Panc1 (cell line): ENCODE results near the gene PDE10A. TPM values are rescaled to one million over a fixed set of nuclear protein-coding genes. Genes with fewer than 3 reads are reported as not detected.

Experiments
- ATAC-seq: fragments of 200-7000 bp; cut with Tn5 transposase; 2 replicates; pipeline ENCODE4 v1.9.1; 2020; ENCODE audit warnings: mild to moderate bottlenecking, moderate library complexity
- BruUV-seq: library from RNA; stranded (reverse); fragments of 400-500 nt; replicated peaks from 2 replicates; lab custom pipeline; 2021; lab: Mats Ljungman, UMichigan
- CTCF ChIA-PET: fragments of 300-600 bp; sonication (Branson Sonifier 250); formaldehyde crosslinking; loops from one replicate; lab custom pipeline; 2022; ENCODE audit warnings: antibody characterized with exemption; lab: Charles Lee
- POLR2A ChIA-PET: fragments of 300-600 bp; sonication (Branson Sonifier 250); formaldehyde crosslinking; loops from one replicate; lab custom pipeline; 2022; ENCODE audit warnings: antibody characterized with exemption; lab: Charles Lee
- DNase-seq: peaks from one replicate; pipeline ENCODE4 v3.0.0-alpha.2; 2010; ENCODE audit warnings: low read depth, low spot score
- H3K27ac ChIP-seq: 2 replicates; pipeline ENCODE4 v1.5.1; 2011; ENCODE audit warnings: mild to moderate bottlenecking, low read length, inconsistent platforms
- H3K27me3 ChIP-seq: fragments of 200-500 bp; sonication (Bioruptor generic); 2 replicates; pipeline ENCODE4 v1.6.0; 2014; ENCODE audit warnings: low read length, inconsistent platforms; ENCODE audit not compliant: control insufficient read depth, insufficient read depth
- H3K36me3 ChIP-seq: fragments of 200-500 bp; sonication (Bioruptor generic); 2 replicates; pipeline ENCODE4 v1.5.1; 2014; ENCODE audit warnings: inconsistent platforms, mild to moderate bottlenecking, low read length, moderate library complexity; ENCODE audit not compliant: control insufficient read depth, insufficient read depth
- H3K4me1 ChIP-seq: 2 replicates; pipeline ENCODE4 v1.5.1; 2011; ENCODE audit warnings: inconsistent platforms, mild to moderate bottlenecking, low read length, moderate library complexity; ENCODE audit not compliant: control insufficient read depth, insufficient read depth
- H3K4me3 ChIP-seq, 2 experiments: 2 replicates each; pipeline ENCODE4 v1.5.1; 2011 to 2012; ENCODE audit warnings: low read depth in 2 of 2, low read length in 2 of 2, mild to moderate bottlenecking in 2 of 2, inconsistent platforms in 1 of 2, moderate library complexity in 1 of 2
- H3K9me3 ChIP-seq: fragments of 200-500 bp; sonication (Bioruptor generic); 2 replicates; pipeline ENCODE4 v1.5.1; 2014; ENCODE audit warnings: low read depth, mild to moderate bottlenecking, inconsistent platforms, low read length, moderate library complexity; ENCODE audit not compliant: control insufficient read depth, insufficient read depth
- CTCF ChIP-seq: fragments of 450-650 bp; IDR thresholded peaks from 2 replicates; pipeline ENCODE4 v1.5.1; 2017; ENCODE audit warnings: mild to moderate bottlenecking
- POLR2AphosphoS5 ChIP-seq: IDR thresholded peaks from 2 replicates; pipeline ENCODE4 v1.6.1; 2012; ENCODE audit warnings: mild to moderate bottlenecking, low read depth, low read length, moderate library complexity
- REST ChIP-seq, 2 experiments: IDR thresholded peaks; 2 replicates each; pipeline ENCODE4 v1.6.1; 2011 to 2012; ENCODE audit warnings: low read depth in 2 of 2, control low read depth in 1 of 2, low read length in 1 of 2, mild to moderate bottlenecking in 1 of 2, moderate library complexity in 1 of 2; ENCODE audit not compliant: insufficient read depth in 1 of 2
- SIN3A ChIP-seq: IDR thresholded peaks from 2 replicates; pipeline ENCODE4 v1.6.1; 2012; ENCODE audit warnings: low read depth, mild to moderate bottlenecking, low read length, moderate library complexity, borderline replicate concordance; ENCODE audit not compliant: insufficient read depth
- TCF7L2 ChIP-seq: IDR thresholded peaks from 2 replicates; pipeline ENCODE4 v1.6.1; 2011; ENCODE audit warnings: mild to moderate bottlenecking, low read depth, low read length, inconsistent platforms
- in situ Hi-C: cut with HindIII; loops from 2 replicates; pipeline ENCODE4 v1.10.0; 2016; ENCODE audit warnings: low sequenced_read_pairs, low pct_unique_long_range_greater_than_20kb
- intact Hi-C: fragments of 100-400 bp; cut with micrococcal nuclease; formaldehyde crosslinking; loops from one replicate; pipeline ENCODE4 v1.10.0; 2022; ENCODE audit not compliant: unreplicated experiment
- total RNA-seq: library from RNA; stranded (reverse); gene quantifications from one replicate; pipeline ENCODE4 v1.2.1, GENCODE V29; 2021; ENCODE audit not compliant: unreplicated experiment

PDE10A gene
- total RNA-seq, 1 experiment from 2014 or later: 27.8 TPM

GRCh38 chr6:165663736-165664558 is 906 bp upstream of the PDE10A start:
- ATAC-seq (peak; percentile 46), DNase-seq (no peak)
- peaks cover 26% of the 10 kb centered on the region for H3K4me1 ChIP-seq
- no peaks in the 10 kb centered on the region for H3K36me3 ChIP-seq
- in situ Hi-C loops: no loop called here
- BruUV-seq: no TSS peak
- H3K27ac ChIP-seq: peak overlapping the region; percentile 90
- POLR2A ChIA-PET: no interaction called here
- H3K4me3 ChIP-seq: peak overlapping the region; percentile 64 to 91
- intact Hi-C loops: loop anchor here (2.0 to 5.0 kb wide), 2 partner anchors 187 to 222 kb away; no protein-coding TSS in a partner anchor
- TF ChIP-seq POLR2AphosphoS5: 0 out of 2 replicates have a peak, but pooled peaks have one; percentile 20
- no peak for TF ChIP-seq REST (IDR thresholded peaks at IDR 0.05; ENCODE audit: insufficient read depth in 1 of 2, low read depth in 2 of 2, low read length in 1 of 2)
- 0 out of 2 replicates have a peak, but pooled peaks have one; percentile 41 for TF ChIP-seq SIN3A
- TF ChIP-seq CTCF: no peak
- H3K27me3 ChIP-seq: no peaks in the 10 kb centered on the region
- H3K9me3 ChIP-seq: no peaks in the 10 kb centered on the region
- CTCF ChIA-PET: no interaction called here

- H3K27me3 ChIP-seq: no peaks in the 10 kb centered on the region
- in situ Hi-C loops (no loop called here), intact Hi-C loops (loop anchor here (2.0 to 5.0 kb wide), 2 partner anchors 187 to 221 kb away; no protein-coding TSS in a partner anchor)
- H3K27ac ChIP-seq: peak overlapping the region; percentile 90
- ChIA-PET CTCF (no interaction called here), POLR2A (no interaction called here)
- H3K36me3 ChIP-seq: no peaks in the 10 kb centered on the region
- BruUV-seq: no TSS peak
- H3K4me1 ChIP-seq: peaks cover 30% of the 10 kb centered on the region
- ATAC-seq (peak; percentile 47), DNase-seq (no peak)
- H3K9me3 ChIP-seq: no peaks in the 10 kb centered on the region
- peak overlapping the region; percentile 64 to 91 for H3K4me3 ChIP-seq
- TF ChIP-seq POLR2AphosphoS5 (no peak), REST (IDR thresholded peaks at IDR 0.05; ENCODE audit: insufficient read depth in 1 of 2, low read depth in 2 of 2, low read length in 1 of 2) (no peak), CTCF (no peak), TCF7L2 (no peak), SIN3A (no peak)
Measured at GRCh38 chr6:165663377-165663735, 315 bp upstream of the PDE10A start.
